Ishikawa (cell line): ENCODE data around the gene SLC9A9.

Source experiments
- CEBPB ChIP-seq: IDR thresholded peaks from 2 replicates; pipeline ENCODE4 v1.6.1; 2012
- CREB1 ChIP-seq: IDR thresholded peaks from 2 replicates; pipeline ENCODE4 v1.6.1; 2012; ENCODE audit warnings: low read depth
- EGR1 ChIP-seq: IDR thresholded peaks from 2 replicates; pipeline ENCODE4 v1.6.1; 2012
- EP300 ChIP-seq: IDR thresholded peaks from 2 replicates; pipeline ENCODE4 v1.6.1; 2012; ENCODE audit warnings: borderline replicate concordance
- FOXM1 ChIP-seq: IDR thresholded peaks from 2 replicates; pipeline ENCODE4 v1.6.1; 2012; ENCODE audit warnings: low read depth, borderline replicate concordance
- MAX ChIP-seq: IDR thresholded peaks from 2 replicates; pipeline ENCODE4 v1.6.1; 2012
- NFIC ChIP-seq: IDR thresholded peaks from 2 replicates; pipeline ENCODE4 v1.6.1; 2012
- RAD21 ChIP-seq: IDR thresholded peaks from 2 replicates; pipeline ENCODE4 v1.6.1; 2012; ENCODE audit warnings: low read depth
- REST ChIP-seq: IDR thresholded peaks from 2 replicates; pipeline ENCODE4 v1.6.1; 2012; ENCODE audit warnings: low read depth, mild to moderate bottlenecking
- TAF1 ChIP-seq: IDR thresholded peaks from 2 replicates; pipeline ENCODE4 v1.6.1; 2012; ENCODE audit warnings: low read depth, mild to moderate bottlenecking
- TCF12 ChIP-seq: IDR thresholded peaks from 2 replicates; pipeline ENCODE4 v1.6.1; 2012; ENCODE audit warnings: low read depth
- TEAD4 ChIP-seq: IDR thresholded peaks from 2 replicates; pipeline ENCODE4 v1.6.1; 2012
- USF1 ChIP-seq: IDR thresholded peaks from 2 replicates; pipeline ENCODE4 v1.6.1; 2012
- YY1 ChIP-seq: IDR thresholded peaks from 2 replicates; pipeline ENCODE4 v1.6.1; 2012; ENCODE audit warnings: low read depth
- ZBTB7A ChIP-seq: IDR thresholded peaks from 2 replicates; pipeline ENCODE4 v1.6.1; 2012; ENCODE audit warnings: low read depth

SLC9A9 gene

GRCh38 chr3:143627336-143627735 lies 220.9 kb downstream of the SLC9A9 start:
- no peak for TF ChIP-seq TAF1
- no peak for TF ChIP-seq MAX
- no peak for TF ChIP-seq CEBPB
- no peak for TF ChIP-seq YY1
- TF ChIP-seq ZBTB7A: no peak
- no peak for TF ChIP-seq USF1
- TF ChIP-seq TEAD4: no peak
- TF ChIP-seq CREB1: no peak
- TF ChIP-seq REST: no peak
- no peak for TF ChIP-seq EP300
- TF ChIP-seq RAD21: no peak

- TF ChIP-seq MAX (no peak), NFIC (no peak), TAF1 (no peak), RAD21 (no peak), TEAD4 (no peak)
These were observed 229.0 kb downstream of the SLC9A9 start for GRCh38 chr3:143619231-143619630.

GRCh38 chr3:143617050-143617449 lies 231.2 kb downstream of the SLC9A9 start:
- no peak for TF ChIP-seq CEBPB
- TF ChIP-seq MAX: no peak
- TF ChIP-seq TEAD4: no peak
- no peak for TF ChIP-seq RAD21
- TF ChIP-seq TAF1: no peak
- TF ChIP-seq EP300: no peak
- no peak for TF ChIP-seq NFIC
- no peak for TF ChIP-seq USF1
- TF ChIP-seq REST: no peak
- TF ChIP-seq TCF12: no peak
- no peak for TF ChIP-seq FOXM1
- TF ChIP-seq YY1: no peak
- no peak for TF ChIP-seq EGR1

GRCh38 chr3:143613226-143613625 lies 235.0 kb downstream of the SLC9A9 start:
- TF ChIP-seq EGR1 (no peak), RAD21 (no peak), USF1 (no peak), EP300 (no peak), TCF12 (no peak), NFIC (no peak), TEAD4 (no peak), CEBPB (no peak)

GRCh38 chr3:143612541-143612940 lies 235.7 kb downstream of the SLC9A9 start:
- TF ChIP-seq ZBTB7A (no peak), USF1 (no peak), RAD21 (no peak), EGR1 (no peak)

- TF ChIP-seq MAX: no peak
- TF ChIP-seq TAF1: no peak
- TF ChIP-seq NFIC: no peak
- TF ChIP-seq CREB1: no peak
- TF ChIP-seq USF1: no peak
- TF ChIP-seq REST: no peak
- TF ChIP-seq CEBPB: no peak
- TF ChIP-seq TEAD4: no peak
- no peak for TF ChIP-seq RAD21
- no peak for TF ChIP-seq YY1
- TF ChIP-seq EP300: no peak
- TF ChIP-seq EGR1: no peak
- TF ChIP-seq FOXM1: no peak
- no peak for TF ChIP-seq TCF12
- TF ChIP-seq ZBTB7A: no peak
These were observed 239.3 kb downstream of the SLC9A9 start for GRCh38 chr3:143608966-143609365.
